Measurements from ENCODE around the gene BCAS3.

Gene BCAS3

DNA sequence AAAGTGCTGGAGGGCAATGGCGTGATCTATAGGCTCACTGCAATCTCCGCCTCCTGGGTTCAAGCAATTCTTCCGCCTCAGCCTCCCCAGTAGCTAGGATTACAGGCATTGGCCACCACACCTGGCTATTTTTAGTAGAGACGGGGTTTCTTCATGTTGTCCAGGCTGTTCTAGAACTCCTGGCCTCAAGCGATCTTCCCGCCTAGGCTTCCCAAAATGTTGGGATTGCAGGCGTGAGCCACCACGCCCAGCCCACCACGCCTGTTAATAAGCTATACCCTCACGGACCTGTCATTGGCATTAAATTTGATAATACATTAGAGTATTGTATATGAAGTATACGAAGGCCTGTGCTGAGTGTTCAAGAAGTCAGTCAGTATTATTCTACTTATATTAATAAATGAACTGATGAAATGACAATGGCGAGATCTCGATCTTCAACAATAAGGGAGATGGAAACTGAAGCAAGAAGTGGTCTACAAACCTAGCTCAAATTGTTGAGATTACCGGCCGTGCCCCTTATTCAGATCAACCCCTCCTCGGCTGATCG, 818 bp upstream of the BCAS3 start:
- DNase-seq: no peak

DNA sequence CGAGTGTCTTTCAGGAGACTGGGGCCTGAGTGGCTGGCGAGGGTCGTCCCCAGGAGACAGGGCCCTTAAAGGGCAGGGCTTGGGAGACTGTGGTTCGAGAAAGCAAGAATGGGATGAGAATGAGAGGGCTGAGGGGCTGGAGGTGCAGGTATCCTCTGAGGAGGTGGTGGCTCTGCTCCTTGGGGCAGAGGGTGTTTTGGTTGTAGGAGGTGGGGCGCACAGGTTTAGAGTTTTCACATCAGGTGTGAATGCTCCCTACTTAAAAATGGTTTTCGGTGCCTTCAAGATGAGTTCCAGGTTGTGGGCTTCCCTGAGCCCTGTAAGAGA, 430 bp downstream of the BCAS3 start:
- DNase-seq: no peak

DNA sequence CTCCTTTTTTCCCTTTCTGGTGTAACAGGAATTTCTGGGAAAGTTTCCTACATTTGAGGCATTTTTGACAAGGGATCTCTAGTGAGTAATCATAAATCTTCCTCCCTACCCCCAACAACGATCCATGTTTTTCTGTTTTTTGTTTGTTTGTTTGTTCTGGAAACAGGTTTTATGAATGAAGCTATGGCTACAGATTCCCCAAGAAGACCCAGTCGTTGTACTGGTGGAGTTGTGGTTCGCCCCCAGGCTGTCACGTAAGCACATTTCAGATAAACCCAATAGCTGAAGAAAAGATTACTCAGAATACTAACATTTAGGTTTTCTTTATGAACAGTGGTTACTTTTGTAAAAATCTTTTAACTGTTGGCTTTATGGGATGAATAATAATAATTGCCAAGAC, 1.6 kb downstream of the BCAS3 start:
- no peak for DNase-seq

DNA sequence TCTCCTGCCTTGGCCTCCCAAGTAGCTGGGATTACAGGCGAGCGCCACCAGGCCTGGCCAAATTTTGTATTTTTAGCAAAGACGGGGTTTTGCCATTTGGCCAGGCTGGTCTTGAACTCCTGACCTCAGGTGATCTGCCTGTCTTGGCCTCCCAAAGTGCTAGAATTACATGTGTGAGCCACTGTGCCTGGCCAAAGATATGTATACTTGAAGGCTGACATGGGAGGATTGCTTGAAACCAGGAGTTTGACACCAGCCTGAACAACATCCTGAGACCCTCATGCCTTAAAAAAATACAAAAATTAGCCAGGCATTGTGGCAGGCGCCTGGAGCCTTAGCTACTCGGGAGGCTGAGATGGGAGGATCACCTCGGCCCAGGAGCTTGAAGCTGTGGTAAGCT, 3.1 kb downstream of the BCAS3 start:
- no peak for DNase-seq

- no peak for DNase-seq
Observed at GRCh38 chr17:60685437-60685836, 7.8 kb downstream of the BCAS3 start.

GRCh38 chr17:60695960-60696359, 18.3 kb downstream of the BCAS3 start:
- DNase-seq: no peak

DNA sequence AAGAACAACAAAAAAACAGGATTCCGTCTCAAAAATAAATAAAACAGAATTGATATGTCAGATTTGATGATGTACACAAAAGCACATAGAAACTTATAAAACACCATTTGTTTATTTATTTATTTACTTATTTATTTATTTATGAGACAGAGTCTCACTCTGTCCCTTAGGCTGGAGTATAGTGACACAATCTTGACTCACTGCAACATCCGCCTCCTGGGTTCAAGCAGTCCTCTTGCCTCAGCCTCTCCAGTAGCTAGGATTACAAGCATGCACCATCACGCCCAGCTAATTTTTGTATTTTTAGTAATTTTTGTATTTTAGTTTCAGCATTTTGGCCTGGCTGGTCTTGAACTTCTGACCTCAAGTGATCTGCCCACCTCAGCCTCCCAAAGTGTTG, 21.4 kb downstream of the BCAS3 start:
- no peak for DNase-seq

- no peak for DNase-seq
Observed at GRCh38 chr17:60704170-60704569, 26.5 kb downstream of the BCAS3 start.

- no peak for DNase-seq
Observed at GRCh38 chr17:60712675-60713074, 35.0 kb downstream of the BCAS3 start.

DNA sequence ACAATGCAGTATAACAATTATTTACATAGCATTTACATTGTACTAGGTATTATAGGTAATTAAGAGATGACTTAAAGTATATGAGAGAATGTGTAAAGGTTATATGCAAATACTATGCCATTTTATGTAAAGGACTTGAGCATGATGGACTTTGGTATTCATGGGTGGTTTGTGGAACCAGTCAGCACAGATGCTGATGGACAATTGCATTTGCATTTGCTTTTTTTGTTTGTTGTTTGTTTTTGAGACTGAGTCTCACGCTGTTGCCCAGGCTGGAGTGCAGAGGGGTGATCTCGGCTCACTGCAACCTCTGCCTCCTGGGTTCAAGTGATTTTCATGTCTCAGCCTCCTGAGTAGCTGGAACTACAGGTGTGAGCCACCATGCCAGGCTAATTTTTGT, 36.0 kb downstream of the BCAS3 start:
- no peak for DNase-seq

GRCh38 chr17:60716766-60717165, 39.1 kb downstream of the BCAS3 start:
- DNase-seq: no peak

GRCh38 chr17:60717814-60718213, 40.2 kb downstream of the BCAS3 start:
- no peak for DNase-seq

- peak; percentile 19 for DNase-seq
Observed at GRCh38 chr17:60720763-60721531, 43.3 kb downstream of the BCAS3 start.

DNA sequence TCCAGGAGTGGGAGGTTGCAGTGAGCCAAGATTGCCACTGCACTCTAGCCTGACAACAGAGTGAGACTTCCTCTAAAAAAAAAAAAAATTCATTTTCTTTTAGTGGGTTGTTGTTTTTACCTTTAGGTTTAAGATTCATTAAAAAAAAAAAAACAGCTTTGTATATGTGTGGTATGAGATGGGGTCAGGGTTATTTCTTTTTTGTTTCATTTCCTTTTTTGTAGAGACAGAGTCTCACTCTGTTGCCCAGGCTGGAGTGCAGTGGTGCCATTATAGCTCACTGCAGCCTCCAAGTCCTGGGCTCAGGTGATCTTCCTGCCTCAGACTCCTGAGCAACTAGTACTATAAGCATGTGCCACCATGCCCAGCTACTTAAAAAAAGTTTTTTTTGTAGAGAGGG, 47.0 kb downstream of the BCAS3 start:
- no peak for DNase-seq

GRCh38 chr17:60729854-60730253, 52.2 kb downstream of the BCAS3 start:
- no peak for DNase-seq

- no peak for DNase-seq
Observed at GRCh38 chr17:60730273-60730672, 52.6 kb downstream of the BCAS3 start.

DNA sequence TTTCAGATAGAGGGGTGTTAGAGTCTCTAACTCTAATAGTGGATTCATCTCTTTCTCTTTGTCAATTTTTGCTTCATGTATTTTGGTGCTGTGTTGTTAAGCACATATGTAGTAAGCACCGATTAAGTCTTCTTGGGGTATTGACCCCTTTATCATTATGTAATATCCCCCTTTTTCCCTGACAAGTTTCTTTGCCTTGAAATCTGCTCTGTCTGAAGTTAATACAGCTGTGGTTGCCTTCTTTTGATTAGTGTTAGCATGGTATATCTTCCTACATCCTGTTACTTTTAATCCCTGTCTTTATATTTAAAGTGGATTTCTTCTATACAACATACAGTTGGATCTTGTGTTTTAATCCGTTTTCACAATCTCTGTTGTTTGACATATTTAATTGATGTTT, 60.6 kb downstream of the BCAS3 start:
- no peak for DNase-seq

GRCh38 chr17:60740584-60740983, 62.9 kb downstream of the BCAS3 start:
- no peak for DNase-seq

- no peak for DNase-seq
Observed at GRCh38 chr17:60741031-60741430, 63.4 kb downstream of the BCAS3 start.

DNA sequence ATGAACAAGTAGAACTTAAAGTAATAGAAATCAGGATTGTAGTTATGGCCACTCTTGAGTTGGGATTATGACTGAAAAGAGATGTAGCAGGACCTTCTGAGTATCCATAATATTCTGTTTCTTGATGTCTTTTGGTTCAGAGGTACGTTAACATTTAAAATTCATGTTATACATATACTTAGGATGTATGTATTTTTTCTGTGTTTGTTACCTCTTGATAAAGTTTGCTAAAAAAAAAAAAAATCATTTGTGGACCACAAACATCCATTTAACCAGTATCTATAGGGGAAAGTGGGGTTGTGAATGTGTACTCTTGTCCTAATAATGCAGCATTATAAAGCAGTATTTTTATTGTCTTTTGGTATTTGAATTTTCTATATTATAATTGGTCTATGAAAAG, 65.6 kb downstream of the BCAS3 start:
- no peak for DNase-seq

- no peak for DNase-seq
Observed at GRCh38 chr17:60743799-60744198, 66.1 kb downstream of the BCAS3 start.

DNA sequence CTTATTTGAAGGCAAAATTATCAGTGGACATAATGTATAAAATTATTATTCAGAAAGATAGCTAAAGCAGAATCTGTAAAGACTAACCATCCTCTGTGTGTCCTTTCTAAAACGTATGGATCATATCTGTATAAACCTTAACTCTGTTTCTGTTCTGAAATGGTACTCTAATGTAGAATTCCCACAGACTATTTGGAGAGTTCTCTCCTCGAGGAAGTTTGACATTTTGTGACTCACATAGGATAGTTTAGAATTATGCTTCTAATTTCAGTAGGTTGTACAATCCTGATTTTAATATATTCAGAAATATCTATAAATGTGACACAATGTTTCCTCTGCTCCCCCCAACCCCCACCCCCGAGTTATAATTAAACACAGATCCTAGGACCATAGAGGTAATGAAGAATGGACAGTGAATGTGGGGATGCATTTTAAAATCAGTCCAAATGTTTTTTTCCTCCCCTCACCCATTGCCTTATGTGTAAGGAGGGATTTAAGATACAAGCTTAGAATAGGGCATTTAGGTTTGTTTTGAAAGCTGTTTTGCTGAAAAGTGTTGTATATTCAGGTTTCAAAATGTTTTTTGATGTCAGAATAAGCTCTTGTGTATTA, 66.8 kb downstream of the BCAS3 start:
- DNase-seq: no peak

GRCh38 chr17:60745544-60745943, 67.9 kb downstream of the BCAS3 start:
- DNase-seq: no peak

- DNase-seq: no peak
Observed at GRCh38 chr17:60747069-60747808, 69.6 kb downstream of the BCAS3 start.
